GM23338 (cell line): ENCODE data around the gene BTN1A1. TPM values are rescaled to one million over a fixed set of nuclear protein-coding genes. Genes with fewer than 3 reads are reported as not detected.
A peak's percentile ranks its signal among the peaks of the same experiment; 100 is the strongest.

Experiments used
- ATAC-seq: fragments of 200-7000 bp; cut with Tn5 transposase; 3 replicates; pipeline ENCODE4 v1.9.1; 2020
- DNase-seq: peaks from one replicate; pipeline ENCODE4 v3.0.0-alpha.2; 2015; ENCODE audit warnings: low spot score
- H2AFZ ChIP-seq: fragments of 200-600 bp; sonication (generic); 2 replicates; pipeline ENCODE4 v1.8.0; 2016; ENCODE audit warnings: antibody characterized with exemption, mild to moderate bottlenecking, moderate library complexity
- H3F3A ChIP-seq: fragments of 200-600 bp; sonication (generic); replicated peaks from 2 replicates; pipeline ENCODE4 v1.8.0; 2017; ENCODE audit warnings: antibody characterized with exemption, mixed run types, low read depth
- H3K27ac ChIP-seq: fragments of 200-600 bp; sonication (generic); 2 replicates; pipeline ENCODE4 v1.6.1; 2016; ENCODE audit warnings: low read depth
- H3K27me3 ChIP-seq: fragments of 200-600 bp; sonication (generic); 2 replicates; pipeline ENCODE4 v1.8.0; 2016; ENCODE audit warnings: mild to moderate bottlenecking, mixed run types, moderate library complexity; ENCODE audit not compliant: insufficient read depth
- H3K36me3 ChIP-seq: fragments of 200-600 bp; sonication (generic); 2 replicates; pipeline ENCODE4 v1.8.0; 2016; ENCODE audit warnings: mild to moderate bottlenecking; ENCODE audit not compliant: insufficient read depth
- H3K4me1 ChIP-seq: fragments of 200-600 bp; sonication (generic); 2 replicates; pipeline ENCODE4 v1.8.0; 2016; ENCODE audit warnings: mild to moderate bottlenecking, moderate library complexity; ENCODE audit not compliant: insufficient read depth
- H3K4me2 ChIP-seq: fragments of 200-600 bp; sonication (generic); 2 replicates; pipeline ENCODE4 v1.7.1; 2017; ENCODE audit warnings: mixed run types
- H3K4me3 ChIP-seq: fragments of 200-600 bp; sonication (generic); 2 replicates; pipeline ENCODE4 v1.6.1; 2016; ENCODE audit warnings: mixed run types
- H3K79me2 ChIP-seq: fragments of 200-600 bp; sonication (generic); replicated peaks from 2 replicates; pipeline ENCODE4 v1.8.0; 2017; ENCODE audit warnings: mild to moderate bottlenecking; ENCODE audit not compliant: insufficient read depth
- H3K9me2 ChIP-seq: fragments of 200-600 bp; sonication (generic); 2 replicates; pipeline ENCODE4 v1.8.0; 2017; ENCODE audit not compliant: insufficient read depth
- H4K20me1 ChIP-seq: fragments of 200-600 bp; sonication (generic); replicated peaks from 2 replicates; pipeline ENCODE4 v1.8.0; 2017; ENCODE audit warnings: mild to moderate bottlenecking; ENCODE audit not compliant: insufficient read depth
- H3K27ac Mint-ChIP-seq: 2 replicates; pipeline ENCODE4 v1.8.0; 2020; ENCODE audit warnings: inconsistent platforms, mild to moderate bottlenecking, moderate library complexity, mixed read lengths
- H3K27me3 Mint-ChIP-seq: 3 replicates; pipeline ENCODE4 v1.8.0; 2022; ENCODE audit warnings: low read depth, mild to moderate bottlenecking, moderate library complexity, mixed read lengths, inconsistent platforms; ENCODE audit not compliant: insufficient read depth, poor library complexity
- H3K36me3 Mint-ChIP-seq: 3 replicates; pipeline ENCODE4 v1.8.0; 2021; ENCODE audit warnings: low read depth, mild to moderate bottlenecking, inconsistent platforms, moderate library complexity, mixed read lengths
- H3K4me1 Mint-ChIP-seq: 3 replicates; pipeline ENCODE4 v1.8.0; 2020; ENCODE audit warnings: mild to moderate bottlenecking, inconsistent platforms, mixed read lengths
- H3K4me3 Mint-ChIP-seq: 3 replicates; pipeline ENCODE4 v1.8.0; 2021; ENCODE audit warnings: moderate library complexity, mild to moderate bottlenecking, inconsistent platforms, mixed read lengths
- H3K9me3 Mint-ChIP-seq: 3 replicates; pipeline ENCODE4 v1.8.0; 2020; ENCODE audit warnings: moderate library complexity, mild to moderate bottlenecking, inconsistent platforms, mixed read lengths
- CREB1 ChIP-seq: fragments of 250-450 bp; sonication (Bioruptor Pico); IDR thresholded peaks from 2 replicates; pipeline ENCODE4 v1.5.0; 2020; ENCODE audit warnings: low read depth, mild to moderate bottlenecking, moderate library complexity
- CTCF ChIP-seq, 2 experiments: fragments of 200-600 bp in 1 of 2; sonication (generic) in 1 of 2; conservative IDR thresholded peaks; 2 replicates each; pipeline versions ENCODE4 v1.5.1 to v1.6.1; 2016 to 2017; ENCODE audit warnings: antibody characterized with exemption in 2 of 2, low read depth in 2 of 2, mild to moderate bottlenecking in 2 of 2, moderate library complexity in 1 of 2
- ETS1 ChIP-seq: IDR thresholded peaks from 2 replicates; pipeline ENCODE4 v1.6.1; 2016; ENCODE audit warnings: antibody characterized with exemption
- EZH2 ChIP-seq: fragments of 200-600 bp; sonication (generic); IDR thresholded peaks from one replicate; pipeline ENCODE4 v1.8.0; 2017; ENCODE audit warnings: antibody characterized with exemption, mild to moderate bottlenecking, low read depth; ENCODE audit not compliant: unreplicated experiment
- EZH2phosphoT487 ChIP-seq: fragments of 200-600 bp; sonication (generic); IDR thresholded peaks from one replicate; pipeline ENCODE4 v1.8.1; 2018; ENCODE audit warnings: antibody characterized with exemption; ENCODE audit not compliant: unreplicated experiment
- JUNB ChIP-seq: IDR thresholded peaks from one replicate; pipeline ENCODE4 v1.6.1; 2016; ENCODE audit warnings: antibody characterized with exemption; ENCODE audit not compliant: unreplicated experiment
- NANOG ChIP-seq: IDR thresholded peaks from 2 replicates; pipeline ENCODE4 v1.6.1; 2016; ENCODE audit warnings: antibody characterized with exemption, borderline replicate concordance
- POLR2AphosphoS5 ChIP-seq: IDR thresholded peaks from 2 replicates; pipeline ENCODE4 v1.6.1; 2016; ENCODE audit warnings: antibody characterized with exemption, low read depth
- REST ChIP-seq: IDR thresholded peaks from one replicate; pipeline ENCODE4 v1.6.1; 2018; ENCODE audit warnings: antibody characterized with exemption; ENCODE audit not compliant: unreplicated experiment
- STAT1 ChIP-seq: IDR thresholded peaks from one replicate; pipeline ENCODE4 v1.6.1; 2016; ENCODE audit warnings: antibody characterized with exemption; ENCODE audit not compliant: unreplicated experiment
- ZNF114 ChIP-seq: fragments of 250-450 bp; sonication (Bioruptor Pico); IDR thresholded peaks from 2 replicates; pipeline ENCODE4 v1.5.0; 2020; ENCODE audit warnings: mild to moderate bottlenecking, moderate library complexity
- ZNF331 ChIP-seq: fragments of 250-450 bp; sonication (Bioruptor Pico); IDR thresholded peaks from 2 replicates; pipeline ENCODE4 v1.5.0; 2020; ENCODE audit warnings: low read depth, mild to moderate bottlenecking, moderate library complexity
- ZNF462 ChIP-seq: fragments of 250-450 bp; sonication (Bioruptor Pico); IDR thresholded peaks from 2 replicates; pipeline ENCODE4 v1.5.0; 2020; ENCODE audit warnings: mild to moderate bottlenecking, moderate library complexity
- polyA plus RNA-seq: library from polyadenylated mRNA; unstranded; fragments of >200 nt; fragmentation: Nextera tagmentation; extraction: Ambion mirVana; gene quantifications from 2 replicates; pipeline ENCODE4 v1.2.1, GENCODE V29; 2016
- total RNA-seq: library from RNA; depleted of rRNA; stranded (reverse); fragments of >200 nt; shearing (Covaris generic); gene quantifications from 2 replicates; pipeline ENCODE4 v1.2.3, GENCODE V29; 2014

BTN1A1 gene
- total and polyA plus RNA-seq, 2 experiments from 2014 or later = 0.13 to 0.38 TPM

- H4K20me1 ChIP-seq = no peaks in the 10 kb centered on the region
- no peaks in the 10 kb centered on the region for H3K36me3 ChIP-seq
- DNase-seq (no peak), ATAC-seq (no peak)
- peaks cover 26% of the 10 kb centered on the region for H3K27me3 Mint-ChIP-seq
- H3F3A ChIP-seq = 0 out of 2 replicates have a peak, but pooled peaks cover 2% of the 10 kb centered on the region
- no peak for TF ChIP-seq REST
- TF ChIP-seq POLR2AphosphoS5 = no peak
- no peak for TF ChIP-seq ZNF114 (CRISPR knock-in tag)
- TF ChIP-seq EZH2phosphoT487 = no peak
- TF ChIP-seq JUNB = no peak
- TF ChIP-seq CTCF (conservative IDR thresholded peaks at IDR 0.05; ENCODE audit: low read depth in 2 of 2) = no peak
- TF ChIP-seq NANOG = no peak
- no peak for TF ChIP-seq STAT1
- no peak for TF ChIP-seq ZNF462 (CRISPR knock-in tag)
- TF ChIP-seq EZH2 = no peak
- no peak for TF ChIP-seq CREB1
- TF ChIP-seq ZNF331 = no peak
- no peak for TF ChIP-seq ETS1
- H3K9me2 ChIP-seq = no peaks in the 10 kb centered on the region
- H3K27ac ChIP-seq = no peak overlapping the region
- no peak overlapping the region for H3K4me3 Mint-ChIP-seq
- H3K4me3 ChIP-seq = peak overlapping the region; percentile 70
- peaks cover 5% of the 10 kb centered on the region; the same call in 2 of the 3 replicates for H3K9me3 Mint-ChIP-seq
- H3K27ac Mint-ChIP-seq = no peak overlapping the region
- peaks cover 14% of the 10 kb centered on the region; the same call in 2 of the 3 replicates for H3K4me1 Mint-ChIP-seq
- no peaks in the 10 kb centered on the region for H3K36me3 Mint-ChIP-seq
- no peaks in the 10 kb centered on the region for H3K27me3 ChIP-seq
- H2AFZ ChIP-seq = no peak overlapping the region
- H3K4me1 ChIP-seq = no peaks in the 10 kb centered on the region
- H3K4me2 ChIP-seq = peak overlapping the region; percentile 71
- no peaks in the 10 kb centered on the region for H3K79me2 ChIP-seq
Measured at GRCh38 chr6:26552205-26552604, 52.1 kb downstream of the BTN1A1 start.
